ENCODE measurements around the gene HOXA4.

DNA sequence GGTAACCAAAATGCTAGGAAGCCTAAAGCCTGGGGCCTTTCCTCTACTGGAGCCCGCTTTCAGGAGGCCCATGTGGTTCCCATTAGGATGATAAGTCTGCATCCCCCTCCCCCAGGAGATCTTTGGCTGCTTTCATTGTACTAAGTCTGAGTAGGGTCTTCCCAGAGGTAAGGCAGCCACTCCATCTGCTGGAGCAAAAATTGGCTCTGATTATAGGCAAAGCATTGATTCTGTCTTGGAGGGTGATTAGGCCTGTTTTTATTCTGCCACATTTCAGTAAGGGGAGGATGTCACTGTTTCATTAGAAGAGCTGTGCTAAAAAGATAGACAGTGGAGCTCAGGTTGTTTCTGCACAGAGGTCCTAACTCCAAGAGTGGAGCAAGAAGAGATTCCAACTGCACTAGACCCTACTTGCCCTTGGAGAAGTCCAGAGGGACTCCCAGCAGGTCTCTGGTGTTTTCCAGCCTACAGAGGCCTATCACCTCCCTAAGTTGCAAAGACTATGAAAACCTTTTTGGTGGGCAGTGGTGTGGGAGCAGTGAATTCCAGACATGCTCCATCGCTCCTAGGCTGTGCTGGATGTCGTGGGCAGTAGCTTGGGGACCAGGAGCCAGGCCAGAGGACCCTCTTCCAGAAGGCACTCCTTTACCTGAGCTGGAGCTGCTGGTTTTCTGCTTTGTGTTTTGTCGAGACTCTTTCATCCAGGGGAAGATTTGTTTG lies 20.9 kb downstream of the HOXA4 start:
- TF ChIP-seq POLR2AphosphoS5 (IDR thresholded peaks at IDR 0.05; ENCODE audit: low read depth) (no peak), CTCF (conservative IDR thresholded peaks at IDR 0.05; ENCODE audit: low read depth in 2 of 2) (no peak), EZH2 (IDR thresholded peaks at IDR 0.05; ENCODE audit: low read depth, unreplicated experiment) (peak; percentile 85), JUNB (IDR thresholded peaks at IDR 0.05; ENCODE audit: unreplicated experiment) (no peak), EZH2phosphoT487 (IDR thresholded peaks at IDR 0.05; ENCODE audit: unreplicated experiment) (no peak), STAT1 (IDR thresholded peaks at IDR 0.05; ENCODE audit: unreplicated experiment) (no peak), CREB1 (CRISPR knock-in tag; IDR thresholded peaks at IDR 0.05; ENCODE audit: low read depth) (no peak), ETS1 (IDR thresholded peaks at IDR 0.05) (no peak), NANOG (IDR thresholded peaks at IDR 0.05; ENCODE audit: borderline replicate concordance) (no peak), ZNF331 (CRISPR knock-in tag; IDR thresholded peaks at IDR 0.05; ENCODE audit: low read depth) (no peak), ZNF114 (CRISPR knock-in tag; IDR thresholded peaks at IDR 0.05) (no peak)
- TF ChIP-seq, protein P1, sequence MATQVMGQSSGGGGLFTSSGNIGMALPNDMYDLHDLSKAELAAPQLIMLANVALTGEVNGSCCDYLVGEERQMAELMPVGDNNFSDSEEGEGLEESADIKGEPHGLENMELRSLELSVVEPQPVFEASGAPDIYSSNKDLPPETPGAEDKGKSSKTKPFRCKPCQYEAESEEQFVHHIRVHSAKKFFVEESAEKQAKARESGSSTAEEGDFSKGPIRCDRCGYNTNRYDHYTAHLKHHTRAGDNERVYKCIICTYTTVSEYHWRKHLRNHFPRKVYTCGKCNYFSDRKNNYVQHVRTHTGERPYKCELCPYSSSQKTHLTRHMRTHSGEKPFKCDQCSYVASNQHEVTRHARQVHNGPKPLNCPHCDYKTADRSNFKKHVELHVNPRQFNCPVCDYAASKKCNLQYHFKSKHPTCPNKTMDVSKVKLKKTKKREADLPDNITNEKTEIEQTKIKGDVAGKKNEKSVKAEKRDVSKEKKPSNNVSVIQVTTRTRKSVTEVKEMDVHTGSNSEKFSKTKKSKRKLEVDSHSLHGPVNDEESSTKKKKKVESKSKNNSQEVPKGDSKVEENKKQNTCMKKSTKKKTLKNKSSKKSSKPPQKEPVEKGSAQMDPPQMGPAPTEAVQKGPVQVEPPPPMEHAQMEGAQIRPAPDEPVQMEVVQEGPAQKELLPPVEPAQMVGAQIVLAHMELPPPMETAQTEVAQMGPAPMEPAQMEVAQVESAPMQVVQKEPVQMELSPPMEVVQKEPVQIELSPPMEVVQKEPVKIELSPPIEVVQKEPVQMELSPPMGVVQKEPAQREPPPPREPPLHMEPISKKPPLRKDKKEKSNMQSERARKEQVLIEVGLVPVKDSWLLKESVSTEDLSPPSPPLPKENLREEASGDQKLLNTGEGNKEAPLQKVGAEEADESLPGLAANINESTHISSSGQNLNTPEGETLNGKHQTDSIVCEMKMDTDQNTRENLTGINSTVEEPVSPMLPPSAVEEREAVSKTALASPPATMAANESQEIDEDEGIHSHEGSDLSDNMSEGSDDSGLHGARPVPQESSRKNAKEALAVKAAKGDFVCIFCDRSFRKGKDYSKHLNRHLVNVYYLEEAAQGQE (IDR thresholded peaks at IDR 0.05; ENCODE audit: unreplicated experiment), result no peak
- TF ChIP-seq, protein P2, sequence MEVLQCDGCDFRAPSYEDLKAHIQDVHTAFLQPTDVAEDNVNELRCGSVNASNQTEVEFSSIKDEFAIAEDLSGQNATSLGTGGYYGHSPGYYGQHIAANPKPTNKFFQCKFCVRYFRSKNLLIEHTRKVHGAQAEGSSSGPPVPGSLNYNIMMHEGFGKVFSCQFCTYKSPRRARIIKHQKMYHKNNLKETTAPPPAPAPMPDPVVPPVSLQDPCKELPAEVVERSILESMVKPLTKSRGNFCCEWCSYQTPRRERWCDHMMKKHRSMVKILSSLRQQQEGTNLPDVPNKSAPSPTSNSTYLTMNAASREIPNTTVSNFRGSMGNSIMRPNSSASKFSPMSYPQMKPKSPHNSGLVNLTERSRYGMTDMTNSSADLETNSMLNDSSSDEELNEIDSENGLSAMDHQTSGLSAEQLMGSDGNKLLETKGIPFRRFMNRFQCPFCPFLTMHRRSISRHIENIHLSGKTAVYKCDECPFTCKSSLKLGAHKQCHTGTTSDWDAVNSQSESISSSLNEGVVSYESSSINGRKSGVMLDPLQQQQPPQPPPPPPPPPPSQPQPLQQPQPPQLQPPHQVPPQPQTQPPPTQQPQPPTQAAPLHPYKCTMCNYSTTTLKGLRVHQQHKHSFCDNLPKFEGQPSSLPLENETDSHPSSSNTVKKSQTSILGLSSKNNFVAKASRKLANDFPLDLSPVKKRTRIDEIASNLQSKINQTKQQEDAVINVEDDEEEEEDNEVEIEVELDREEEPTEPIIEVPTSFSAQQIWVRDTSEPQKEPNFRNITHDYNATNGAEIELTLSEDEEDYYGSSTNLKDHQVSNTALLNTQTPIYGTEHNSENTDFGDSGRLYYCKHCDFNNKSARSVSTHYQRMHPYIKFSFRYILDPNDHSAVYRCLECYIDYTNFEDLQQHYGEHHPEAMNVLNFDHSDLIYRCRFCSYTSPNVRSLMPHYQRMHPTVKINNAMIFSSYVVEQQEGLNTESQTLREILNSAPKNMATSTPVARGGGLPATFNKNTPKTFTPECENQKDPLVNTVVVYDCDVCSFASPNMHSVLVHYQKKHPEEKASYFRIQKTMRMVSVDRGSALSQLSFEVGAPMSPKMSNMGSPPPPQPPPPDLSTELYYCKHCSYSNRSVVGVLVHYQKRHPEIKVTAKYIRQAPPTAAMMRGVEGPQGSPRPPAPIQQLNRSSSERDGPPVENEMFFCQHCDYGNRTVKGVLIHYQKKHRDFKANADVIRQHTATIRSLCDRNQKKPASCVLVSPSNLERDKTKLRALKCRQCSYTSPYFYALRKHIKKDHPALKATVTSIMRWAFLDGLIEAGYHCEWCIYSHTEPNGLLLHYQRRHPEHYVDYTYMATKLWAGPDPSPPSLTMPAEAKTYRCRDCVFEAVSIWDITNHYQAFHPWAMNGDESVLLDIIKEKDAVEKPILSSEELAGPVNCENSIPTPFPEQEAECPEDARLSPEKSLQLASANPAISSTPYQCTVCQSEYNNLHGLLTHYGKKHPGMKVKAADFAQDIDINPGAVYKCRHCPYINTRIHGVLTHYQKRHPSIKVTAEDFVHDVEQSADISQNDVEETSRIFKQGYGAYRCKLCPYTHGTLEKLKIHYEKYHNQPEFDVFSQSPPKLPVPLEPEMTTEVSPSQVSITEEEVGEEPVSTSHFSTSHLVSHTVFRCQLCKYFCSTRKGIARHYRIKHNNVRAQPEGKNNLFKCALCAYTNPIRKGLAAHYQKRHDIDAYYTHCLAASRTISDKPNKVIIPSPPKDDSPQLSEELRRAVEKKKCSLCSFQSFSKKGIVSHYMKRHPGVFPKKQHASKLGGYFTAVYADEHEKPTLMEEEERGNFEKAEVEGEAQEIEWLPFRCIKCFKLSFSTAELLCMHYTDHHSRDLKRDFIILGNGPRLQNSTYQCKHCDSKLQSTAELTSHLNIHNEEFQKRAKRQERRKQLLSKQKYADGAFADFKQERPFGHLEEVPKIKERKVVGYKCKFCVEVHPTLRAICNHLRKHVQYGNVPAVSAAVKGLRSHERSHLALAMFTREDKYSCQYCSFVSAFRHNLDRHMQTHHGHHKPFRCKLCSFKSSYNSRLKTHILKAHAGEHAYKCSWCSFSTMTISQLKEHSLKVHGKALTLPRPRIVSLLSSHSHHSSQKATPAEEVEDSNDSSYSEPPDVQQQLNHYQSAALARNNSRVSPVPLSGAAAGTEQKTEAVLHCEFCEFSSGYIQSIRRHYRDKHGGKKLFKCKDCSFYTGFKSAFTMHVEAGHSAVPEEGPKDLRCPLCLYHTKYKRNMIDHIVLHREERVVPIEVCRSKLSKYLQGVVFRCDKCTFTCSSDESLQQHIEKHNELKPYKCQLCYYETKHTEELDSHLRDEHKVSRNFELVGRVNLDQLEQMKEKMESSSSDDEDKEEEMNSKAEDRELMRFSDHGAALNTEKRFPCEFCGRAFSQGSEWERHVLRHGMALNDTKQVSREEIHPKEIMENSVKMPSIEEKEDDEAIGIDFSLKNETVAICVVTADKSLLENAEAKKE (CRISPR knock-in tag; IDR thresholded peaks at IDR 0.05), result no peak

Data from GM23338 (cell line).